Activated naive CD4-positive, alpha-beta T cell (primary cell): Measurements from ENCODE around the gene HECTD4.
A peak's percentile ranks its signal among the peaks of the same experiment; 100 is the strongest.

Source experiments
- DNase-seq, 4 experiments: peaks; one replicate each; lab custom pipeline; 2025; lab: John Stamatoyannopoulos, UW

HECTD4 gene

GRCh38 chr12:112176321-112177010 lies 205.8 kb downstream of the HECTD4 start:
- no peak for DNase-seq

GRCh38 chr12:112175361-112176155 lies 206.7 kb downstream of the HECTD4 start:
- no peak for DNase-seq

GRCh38 chr12:112172556-112173324 lies 209.5 kb downstream of the HECTD4 start:
- DNase-seq: no peak

- no peak for DNase-seq
Measured at GRCh38 chr12:112170971-112171596, 211.1 kb downstream of the HECTD4 start.

GRCh38 chr12:112170376-112170775 lies 211.9 kb downstream of the HECTD4 start:
- peak in 2 of 4 experiments; percentile 5 to 16 for DNase-seq

GRCh38 chr12:112169966-112170365 lies 212.3 kb downstream of the HECTD4 start:
- no peak for DNase-seq

- DNase-seq: no peak
Measured at GRCh38 chr12:112169161-112169872, 212.9 kb downstream of the HECTD4 start.

- no peak for DNase-seq
Measured at GRCh38 chr12:112168561-112168971, 213.7 kb downstream of the HECTD4 start.

- DNase-seq: no peak
Measured at GRCh38 chr12:112167718-112168525, 214.3 kb downstream of the HECTD4 start.

GRCh38 chr12:112167031-112167461 lies 215.2 kb downstream of the HECTD4 start:
- DNase-seq: no peak

GRCh38 chr12:112166051-112167015 lies 215.9 kb downstream of the HECTD4 start:
- no peak for DNase-seq

GRCh38 chr12:112165624-112166023 lies 216.6 kb downstream of the HECTD4 start:
- DNase-seq: no peak

GRCh38 chr12:112164011-112164660 lies 218.1 kb downstream of the HECTD4 start:
- no peak for DNase-seq

- DNase-seq: no peak
Measured at GRCh38 chr12:112163471-112163991, 218.7 kb downstream of the HECTD4 start.

GRCh38 chr12:112163056-112163455 lies 219.2 kb downstream of the HECTD4 start:
- no peak for DNase-seq

GRCh38 chr12:112162241-112162790 lies 219.9 kb downstream of the HECTD4 start:
- no peak for DNase-seq

- DNase-seq: no peak
Measured at GRCh38 chr12:112161711-112162110, 220.5 kb downstream of the HECTD4 start.

GRCh38 chr12:112160611-112161010 lies 221.6 kb downstream of the HECTD4 start:
- no peak for DNase-seq
